T-cell (primary cell): ENCODE measurements around the gene FAN1. TPM values are rescaled to one million over a fixed set of nuclear protein-coding genes. Genes with fewer than 3 reads are reported as not detected.

Experiments
- ATAC-seq, 4 experiments: fragments of 200-7000 bp in 3 of 4; fragments of 150-1000 bp in 1 of 4; cut with Tn5 transposase; replicated peaks in 1 of 4; 1 replicate in 3 of 4; 2 replicates in 1 of 4; pipeline ENCODE4 v1.10.0; 2021; ENCODE audit warnings: moderate library complexity in 3 of 4, mild to moderate bottlenecking in 2 of 4, moderate number of reproducible peaks in 1 of 4
- CTCF ChIA-PET, 2 donors: fragments of 300-600 bp; sonication (Branson Sonifier 250); formaldehyde crosslinking; loops; one replicate each; lab custom pipeline; 2022; ENCODE audit warnings: antibody characterized with exemption in 2 of 2; lab: Charles Lee
- POLR2A ChIA-PET, 2 donors: fragments of 300-600 bp; sonication (Branson Sonifier 250); formaldehyde crosslinking; loops; one replicate each; lab custom pipeline; 2022; ENCODE audit warnings: antibody characterized with exemption in 2 of 2; lab: Charles Lee
- DNase-seq, 35 experiments: peaks; one replicate each; pipeline versions ENCODE4 v3.0.0 to v3.0.0-alpha.2; 2013 to 2023
- H3K27ac ChIP-seq: one replicate; pipeline ENCODE4 v1.5.1; 2013; ENCODE audit warnings: low read length
- H3K27me3 ChIP-seq, 2 experiments: replicated peaks in 1 of 2; 1 replicate in 1 of 2; 2 replicates in 1 of 2; pipeline versions ENCODE4 v1.6.1 to v1.7.0; 2013; ENCODE audit warnings: low read length in 1 of 2, mixed read lengths in 1 of 2; ENCODE audit not compliant: control insufficient read depth in 2 of 2, insufficient read depth in 2 of 2; ENCODE audit errors: extremely low read depth in 1 of 2
- H3K36me3 ChIP-seq, 2 donors: 1 replicate in 1 of 2; 2 replicates in 1 of 2; pipeline versions ENCODE4 v1.6.1 to v1.7.0; 2013; ENCODE audit warnings: low read length in 1 of 2; ENCODE audit not compliant: control insufficient read depth in 2 of 2, insufficient read depth in 1 of 2; ENCODE audit errors: extremely low read depth in 1 of 2
- H3K4me1 ChIP-seq, 2 experiments: 1 replicate in 1 of 2; 2 replicates in 1 of 2; pipeline versions ENCODE4 v1.6.1 to v1.7.0; 2013; ENCODE audit warnings: low read length in 2 of 2, mixed read lengths in 1 of 2; ENCODE audit not compliant: insufficient read depth in 2 of 2, control insufficient read depth in 1 of 2; ENCODE audit errors: extremely low read depth in 1 of 2
- H3K4me3 ChIP-seq, 2 donors: 1 replicate in 1 of 2; 2 replicates in 1 of 2; pipeline versions ENCODE4 v1.5.1 to v1.7.0; 2013; ENCODE audit warnings: mild to moderate bottlenecking in 2 of 2, low read length in 1 of 2, moderate library complexity in 1 of 2; ENCODE audit not compliant: control insufficient read depth in 1 of 2; ENCODE audit errors: extremely low read depth in 1 of 2
- H3K9me3 ChIP-seq: 2 replicates; pipeline ENCODE4 v1.7.0; 2013
- H3K27ac Mint-ChIP-seq, 2 donors: one replicate each; pipeline ENCODE4 v1.8.0; 2020 to 2021; ENCODE audit warnings: mild to moderate bottlenecking in 2 of 2, mixed read lengths in 2 of 2
- H3K27me3 Mint-ChIP-seq, 2 donors: one replicate each; pipeline ENCODE4 v1.8.0; 2021 to 2022; ENCODE audit warnings: mixed read lengths in 2 of 2
- H3K36me3 Mint-ChIP-seq: one replicate; pipeline ENCODE4 v1.8.0; 2021; ENCODE audit warnings: mixed read lengths
- H3K4me1 Mint-ChIP-seq, 3 donors: one replicate each; pipeline ENCODE4 v1.8.0; 2020 to 2022; ENCODE audit warnings: mixed read lengths in 3 of 3, mild to moderate bottlenecking in 1 of 3
- H3K4me3 Mint-ChIP-seq, 3 donors: one replicate each; pipeline ENCODE4 v1.8.0; 2020 to 2022; ENCODE audit warnings: mild to moderate bottlenecking in 3 of 3, mixed read lengths in 3 of 3, moderate library complexity in 3 of 3
- H3K9me3 Mint-ChIP-seq, 3 donors: one replicate each; pipeline ENCODE4 v1.8.0; 2020 to 2022; ENCODE audit warnings: mixed read lengths in 3 of 3
- WGBS: methylation state at CpG from one replicate; pipeline ENCODE4 v1.1.5; 2013; ENCODE audit warnings: missing lambda C conversion rate; ENCODE audit not compliant: insufficient coverage; 5-methylcytosine and 5-hydroxymethylcytosine counted together
- total RNA-seq, 35 experiments: library from RNA in 6 of 35; stranded (reverse) in 6 of 35; fragments of 120-200 nt in 1 of 35; gene quantifications; one replicate each; pipeline versions ENCODE4 v1.2.1 to v1.2.4 and lab custom pipeline; 2013 to 2026

FAN1 gene
- total RNA-seq, 5 donors from 2014 or later (not counting 1 experiment from before 2014, with no cell fraction given): 21.2 to 31.2 (median 26.7) TPM

- Mint-ChIP-seq H3K4me3 (no peak overlapping the region), H3K36me3 (peaks cover 62% of the 10 kb centered on the region), H3K4me1 (peaks cover 2 to 4% (median 4%) of the 10 kb centered on the region in 3 donors), H3K27me3 (no peaks in the 10 kb centered on the region), H3K9me3 (no peaks in the 10 kb centered on the region), H3K27ac (no peak overlapping the region)
- ChIA-PET CTCF (no interaction called here), POLR2A (no interaction called here)
- H3K9me3 ChIP-seq: no peaks in the 10 kb centered on the region
- H3K27me3 ChIP-seq: no peaks in the 10 kb centered on the region
- H3K4me1 ChIP-seq: no peaks in the 10 kb centered on the region
- ATAC-seq (no peak), DNase-seq (no peak)
- H3K4me3 ChIP-seq: no peak overlapping the region
- WGBS: 100% methylated on average over 3 of the region's 5 CpGs
- peaks cover 14 to 53% of the 10 kb centered on the region in 2 donors for H3K36me3 ChIP-seq
- no peak overlapping the region for H3K27ac ChIP-seq
These were observed 24.4 kb downstream of the FAN1 start for GRCh38 chr15:30928076-30928475.

GRCh38 chr15:30929064-30929669 lies 25.5 kb downstream of the FAN1 start:
- no peak overlapping the region for H3K4me3 ChIP-seq
- POLR2A ChIA-PET: no interaction called here
- no peaks in the 10 kb centered on the region for H3K27me3 Mint-ChIP-seq
- CTCF ChIA-PET: no interaction called here
- peaks cover 62% of the 10 kb centered on the region for H3K36me3 Mint-ChIP-seq
- no peaks in the 10 kb centered on the region for H3K4me1 ChIP-seq
- no peak for ATAC-seq
- no peaks in the 10 kb centered on the region for H3K9me3 ChIP-seq
- no peak overlapping the region for H3K27ac Mint-ChIP-seq
- WGBS: 93% methylated on average over 9 of the region's 10 CpGs
- H3K27ac ChIP-seq: no peak overlapping the region
- no peak overlapping the region for H3K4me3 Mint-ChIP-seq
- H3K36me3 ChIP-seq: peaks cover 17 to 49% of the 10 kb centered on the region in 2 donors
- no peak for DNase-seq
- no peaks in the 10 kb centered on the region for H3K9me3 Mint-ChIP-seq
- no peaks in the 10 kb centered on the region for H3K27me3 ChIP-seq
- peaks cover 5 to 11% (median 9%) of the 10 kb centered on the region in 3 donors for H3K4me1 Mint-ChIP-seq

- CTCF ChIA-PET: no interaction called here
- H3K9me3 Mint-ChIP-seq: no peaks in the 10 kb centered on the region
These were observed 26.3 kb downstream of the FAN1 start for GRCh38 chr15:30929982-30930381.

GRCh38 chr15:30930422-30930821 lies 26.7 kb downstream of the FAN1 start:
- no peak for DNase-seq
- 91% methylated on average over 4 of the region's 8 CpGs for WGBS
- Histone ChIP-seq H3K9me3 (no peaks in the 10 kb centered on the region), H3K4me3 (no peak overlapping the region), H3K36me3 (peaks cover 16 to 37% of the 10 kb centered on the region in 2 donors), H3K4me1 (no peaks in the 10 kb centered on the region), H3K27me3 (no peaks in the 10 kb centered on the region), H3K27ac (no peak overlapping the region)
- CTCF ChIA-PET: no interaction called here
- no peak overlapping the region for H3K4me3 Mint-ChIP-seq
- no peaks in the 10 kb centered on the region for H3K27me3 Mint-ChIP-seq
- peak overlapping the region in 1 of 2 donors; percentile 16 for H3K27ac Mint-ChIP-seq
- no peak for ATAC-seq
- peaks cover 60% of the 10 kb centered on the region for H3K36me3 Mint-ChIP-seq
- no peaks in the 10 kb centered on the region for H3K9me3 Mint-ChIP-seq
- POLR2A ChIA-PET: interaction anchor here in 1 of 2 donors (0.6 kb wide), 1 partner anchor 383 kb away, joined by 5 read pairs; no protein-coding TSS in a partner anchor
- peaks cover 5 to 11% (median 9%) of the 10 kb centered on the region in 3 donors for H3K4me1 Mint-ChIP-seq

More at GRCh38 chr15:30929982-30930381, 26.3 kb downstream of the FAN1 start:
- ATAC-seq: no peak
- Histone ChIP-seq H3K4me3 (no peak overlapping the region), H3K36me3 (peaks cover 17 to 41% of the 10 kb centered on the region in 2 donors), H3K27ac (no peak overlapping the region), H3K4me1 (no peaks in the 10 kb centered on the region), H3K27me3 (no peaks in the 10 kb centered on the region), H3K9me3 (no peaks in the 10 kb centered on the region)
- POLR2A ChIA-PET: no interaction called here
- peaks cover 5 to 11% (median 9%) of the 10 kb centered on the region in 3 donors for H3K4me1 Mint-ChIP-seq
- peaks cover 60% of the 10 kb centered on the region for H3K36me3 Mint-ChIP-seq
- no peak overlapping the region for H3K27ac Mint-ChIP-seq
- DNase-seq: no peak
- no peaks in the 10 kb centered on the region for H3K27me3 Mint-ChIP-seq
- WGBS: 97% methylated on average over 4 of the region's 4 CpGs
- H3K4me3 Mint-ChIP-seq: no peak overlapping the region

GRCh38 chr15:30933293-30933692 lies 29.6 kb downstream of the FAN1 start:
- peaks cover 5 to 11% (median 9%) of the 10 kb centered on the region in 3 donors for H3K4me1 Mint-ChIP-seq
- no peaks in the 10 kb centered on the region for H3K9me3 Mint-ChIP-seq
- peak overlapping the region; percentile 5 to 23 for H3K27ac Mint-ChIP-seq
- Histone ChIP-seq H3K4me3 (no peak overlapping the region), H3K27me3 (no peaks in the 10 kb centered on the region), H3K27ac (no peak overlapping the region), H3K4me1 (no peaks in the 10 kb centered on the region), H3K36me3 (peaks cover 14 to 33% of the 10 kb centered on the region in 2 donors), H3K9me3 (no peaks in the 10 kb centered on the region)
- ATAC-seq (no peak), DNase-seq (no peak)
- H3K36me3 Mint-ChIP-seq: peaks cover 48% of the 10 kb centered on the region
- H3K4me3 Mint-ChIP-seq: no peak overlapping the region
- POLR2A ChIA-PET: no interaction called here
- CTCF ChIA-PET: interaction anchor here in 1 of 2 donors (0.7 kb wide), 1 partner anchor 11 kb away, joined by 6 read pairs; no protein-coding TSS in a partner anchor
- H3K27me3 Mint-ChIP-seq: no peaks in the 10 kb centered on the region

- H3K4me1 ChIP-seq: no peaks in the 10 kb centered on the region
- 94% methylated on average over 5 of the region's 7 CpGs for WGBS
- ATAC-seq (no peak), DNase-seq (no peak)
- no peak overlapping the region for H3K4me3 ChIP-seq
- H3K27me3 Mint-ChIP-seq: no peaks in the 10 kb centered on the region
- peaks cover 5 to 58% of the 10 kb centered on the region in 2 donors for H3K36me3 ChIP-seq
- H3K36me3 Mint-ChIP-seq: peaks cover 51% of the 10 kb centered on the region
- H3K9me3 ChIP-seq: no peaks in the 10 kb centered on the region
- no peak overlapping the region for H3K27ac ChIP-seq
- CTCF ChIA-PET: no interaction called here
- H3K4me1 Mint-ChIP-seq: peaks cover 0 to under 1% (median 0%) of the 10 kb centered on the region in 3 donors
- no peaks in the 10 kb centered on the region for H3K9me3 Mint-ChIP-seq
- H3K4me3 Mint-ChIP-seq: no peak overlapping the region
- POLR2A ChIA-PET: no interaction called here
- H3K27me3 ChIP-seq: no peaks in the 10 kb centered on the region
- H3K27ac Mint-ChIP-seq: no peak overlapping the region
These were observed 35.4 kb downstream of the FAN1 start for GRCh38 chr15:30939161-30939560.
